ENCODE results near the gene OR52B2. TPM values are rescaled to one million over a fixed set of nuclear protein-coding genes. Genes with fewer than 3 reads are reported as not detected.
A peak's percentile ranks its signal among the peaks of the same experiment; 100 is the strongest.

OR52B2 gene
- total RNA-seq, 1 experiment from 2014 or later, result not detected

GRCh38 chr11:6156628-6157359 lies 13.3 kb downstream of the OR52B2 start:
- Histone ChIP-seq H4K91ac (ENCODE audit: insufficient read length, low read depth, low read length) (no peak overlapping the region), H2AFZ (ENCODE audit: low read length) (no peak overlapping the region), H2BK15ac (ENCODE audit: low read depth, low read length) (no peak overlapping the region), H3K9me3 (ENCODE audit: control insufficient read depth, low read depth, low read length) (no peaks in the 10 kb centered on the region), H3T11ph (ENCODE audit: low read length) (no peak overlapping the region), H2BK120ac (ENCODE audit: low read depth, low read length, poor library complexity, severe bottlenecking) (no peak overlapping the region), H2BK12ac (ENCODE audit: insufficient read length, low read depth, low read length) (no peak overlapping the region), H3K79me2 (ENCODE audit: insufficient read depth, low read length) (no peaks in the 10 kb centered on the region), H3K79me1 (ENCODE audit: insufficient read depth, low read depth, low read length, poor library complexity, severe bottlenecking) (no peaks in the 10 kb centered on the region), H3K9ac (ENCODE audit: extremely low read depth, insufficient read length, low read length) (no peak overlapping the region), H2BK20ac (ENCODE audit: low read depth, low read length, poor library complexity, severe bottlenecking) (no peak overlapping the region), H3K23ac (ENCODE audit: insufficient read length, low read depth, low read length) (no peak overlapping the region), H3K27me3 (ENCODE audit: insufficient read depth, low read length) (peaks cover 2% of the 10 kb centered on the region; the same call in 1 of the 2 replicates), H4K5ac (ENCODE audit: insufficient read length, low read depth, low read length) (no peak overlapping the region), H3K56ac (ENCODE audit: insufficient read length, low read depth, low read length) (no peak overlapping the region), H3K14ac (ENCODE audit: insufficient read depth, low read length) (no peak overlapping the region), H3K27ac (ENCODE audit: insufficient read length, low read depth, low read length) (no peak overlapping the region), H3K4ac (ENCODE audit: low read depth, low read length) (no peak overlapping the region), H2BK5ac (ENCODE audit: insufficient read length, low read length) (no peak overlapping the region), H4K8ac (replicated peaks; ENCODE audit: insufficient read length, low read depth, low read length) (no peak overlapping the region), H3K4me1 (ENCODE audit: insufficient read depth, low read length) (peaks cover 4% of the 10 kb centered on the region; the same call in 1 of the 2 replicates), H3K23me2 (ENCODE audit: insufficient read length, low read depth, low read length, poor library complexity, severe bottlenecking) (no peaks in the 10 kb centered on the region), H4K20me1 (ENCODE audit: control insufficient read depth, insufficient read depth, insufficient read length) (no peaks in the 10 kb centered on the region), H3K4me2 (ENCODE audit: insufficient read depth, insufficient read length, low read length) (no peak overlapping the region), H2AK5ac (ENCODE audit: insufficient read length, low read length) (no peak overlapping the region), H3K18ac (ENCODE audit: insufficient read length, low read depth, low read length) (no peak overlapping the region)
- DNase-seq, result no peak
- H3K36me3 Mint-ChIP-seq (ENCODE audit: insufficient read depth in 1 of 3, low read depth in 3 of 3), result no peaks in the 10 kb centered on the region
- no peak for TF ChIP-seq CTCF (conservative IDR thresholded peaks at IDR 0.05)
- no CpG with 5 or more reads among the region's 7 CpGs for WGBS (ENCODE audit: extremely low coverage, insufficient read length, low lambda C conversion rate)
- no peak overlapping the region for H3K4me3 Mint-ChIP-seq
- H3K27ac Mint-ChIP-seq, result peak overlapping the region in 1 of 3 experiments; percentile 94; a peak in 1 of 7 replicates
- H3K9me3 Mint-ChIP-seq, result no peaks in the 10 kb centered on the region
- peaks cover 11 to 16% of the 10 kb centered on the region in 2 experiments for H3K4me1 Mint-ChIP-seq
- H3K27me3 Mint-ChIP-seq (ENCODE audit: low read depth), result peaks cover 29% of the 10 kb centered on the region
